Measurements from ENCODE around the gene TTC8.
"Not testable (repeated sequence)": the region's sequence is repeated elsewhere in the genome, so short reads cannot be mapped to it uniquely, and the experiment has no call there.

Gene TTC8

DNA sequence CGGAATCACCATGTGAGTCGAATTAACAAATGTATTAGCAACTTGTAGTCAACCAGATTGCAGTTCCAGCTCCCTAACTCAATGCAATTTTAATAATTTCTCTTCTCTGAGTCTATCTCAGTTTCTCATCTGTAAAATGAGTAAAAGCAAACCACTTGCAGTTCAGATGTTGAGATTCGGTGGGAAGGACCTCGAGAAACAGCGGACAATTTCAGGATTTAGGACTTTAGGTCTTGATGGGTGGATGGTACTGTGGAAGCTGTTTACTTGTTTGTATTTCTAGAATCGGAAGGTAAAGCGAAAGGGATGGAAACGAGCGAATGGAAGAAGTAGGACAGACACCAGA lies 510 bp upstream of the TTC8 start:
- in situ Hi-C loops (cut with HindIII; ENCODE audit: low sequenced_read_pairs) = no loop called here

DNA sequence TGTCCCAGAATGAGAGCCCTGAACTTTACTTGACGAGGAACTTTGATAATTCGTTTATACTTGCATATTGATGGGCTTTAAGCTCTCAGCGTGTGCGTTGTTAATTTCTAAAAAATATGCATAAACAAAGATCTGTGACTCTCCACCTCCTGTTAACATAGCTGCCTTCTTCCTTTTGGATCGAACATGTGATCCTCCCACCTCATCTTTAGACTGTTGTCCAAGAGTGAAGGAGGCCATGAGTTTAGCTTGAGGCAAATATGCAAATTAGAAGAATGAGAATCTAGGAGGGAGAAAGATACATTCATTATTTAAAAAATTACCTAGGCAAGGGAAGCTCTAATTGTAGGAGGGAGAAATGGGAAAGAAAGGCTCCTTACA lies 617 bp downstream of the TTC8 start:
- in situ Hi-C loops (cut with HindIII; ENCODE audit: low sequenced_read_pairs) = no loop called here

DNA sequence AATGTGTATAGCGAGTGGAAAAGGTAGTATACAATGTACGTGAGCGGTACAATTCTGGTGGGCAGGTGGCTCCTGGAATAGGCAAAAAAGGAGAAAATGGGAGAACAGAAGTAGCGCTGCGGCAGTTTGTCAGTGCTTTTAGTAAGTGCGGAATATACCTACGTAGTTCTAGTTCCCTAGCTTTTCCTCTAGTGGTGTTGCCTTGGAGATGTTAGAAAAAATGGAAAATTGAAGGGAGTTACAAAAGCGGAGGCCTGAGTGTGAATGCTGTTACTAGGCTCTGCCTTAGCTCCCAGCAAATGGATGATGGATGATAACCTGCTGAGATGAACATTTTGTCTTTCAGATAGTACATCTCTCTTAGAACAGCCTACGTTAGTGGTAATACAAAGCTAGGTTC lies 1.1 kb downstream of the TTC8 start:
- in situ Hi-C loops (cut with HindIII; ENCODE audit: low sequenced_read_pairs) = no loop called here

DNA sequence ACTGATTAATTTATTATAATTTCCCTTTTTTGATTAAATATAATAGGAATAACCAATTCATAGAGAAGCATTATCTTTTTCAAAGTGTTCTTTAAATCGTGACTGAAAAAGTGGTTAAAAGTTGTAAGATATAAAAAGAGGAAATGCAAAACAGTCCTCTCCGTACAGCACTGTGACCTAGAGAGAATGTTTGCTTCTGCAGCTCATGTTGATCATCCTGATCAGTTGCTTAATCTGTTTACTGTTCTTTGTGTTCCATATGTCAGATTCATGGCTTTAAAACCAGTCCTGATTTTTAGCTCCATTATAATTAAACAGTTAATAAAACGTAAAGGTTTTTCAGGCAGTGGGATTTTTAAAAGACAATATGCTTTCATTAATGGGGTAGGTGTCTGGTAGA lies 4.7 kb downstream of the TTC8 start:
- in situ Hi-C loops (cut with HindIII; ENCODE audit: low sequenced_read_pairs) = no loop called here

DNA sequence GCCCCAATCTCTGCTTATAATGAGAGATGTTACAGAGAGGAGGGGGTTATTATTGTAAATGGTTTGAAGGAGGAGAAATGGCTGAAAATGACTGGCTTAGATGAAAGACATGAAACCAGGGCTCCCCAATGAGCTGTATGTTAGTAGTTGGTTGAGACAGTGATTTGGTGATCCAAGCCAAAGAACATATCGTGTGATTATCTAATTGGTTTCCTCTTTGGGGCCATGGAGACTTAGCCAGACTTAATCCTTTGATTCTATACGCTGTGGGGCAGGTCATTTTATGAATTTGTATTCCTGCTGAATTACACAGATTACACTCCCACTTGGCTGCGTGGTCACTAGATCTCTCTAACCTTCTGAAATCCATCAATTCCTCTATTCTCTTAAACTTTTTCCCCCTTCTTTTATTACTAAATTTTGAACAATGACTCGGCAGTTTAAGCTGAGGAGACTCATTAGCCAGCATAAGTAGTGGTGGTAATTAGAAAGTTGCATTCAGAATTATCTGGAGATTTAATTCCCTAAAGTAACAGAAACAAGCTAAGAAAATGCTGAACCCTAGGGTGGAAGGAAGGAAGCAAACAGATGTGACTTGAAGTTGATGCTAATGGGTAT lies 5.3 kb downstream of the TTC8 start:
- in situ Hi-C loops (cut with HindIII; ENCODE audit: low sequenced_read_pairs) = no loop called here

DNA sequence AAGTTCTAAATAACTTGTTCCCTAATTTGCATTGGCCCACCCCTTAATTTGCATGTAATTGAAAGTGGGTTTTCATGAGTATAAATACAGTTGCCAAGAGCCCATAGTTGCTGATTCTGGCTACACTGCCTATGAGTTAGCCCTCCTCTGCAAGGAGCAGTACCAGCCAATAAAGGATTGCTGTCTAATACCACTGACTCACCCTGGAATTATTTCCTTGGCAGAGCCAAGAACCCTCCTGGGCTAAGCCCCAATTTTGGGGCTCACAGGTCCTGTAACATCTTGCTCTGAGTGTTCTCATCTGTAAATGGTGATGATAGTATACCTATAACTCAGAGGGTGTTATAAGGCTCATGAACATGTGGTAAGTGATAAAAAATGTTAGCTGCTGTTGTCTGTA lies 6.8 kb downstream of the TTC8 start:
- in situ Hi-C loops (cut with HindIII; ENCODE audit: low sequenced_read_pairs) = no loop called here

DNA sequence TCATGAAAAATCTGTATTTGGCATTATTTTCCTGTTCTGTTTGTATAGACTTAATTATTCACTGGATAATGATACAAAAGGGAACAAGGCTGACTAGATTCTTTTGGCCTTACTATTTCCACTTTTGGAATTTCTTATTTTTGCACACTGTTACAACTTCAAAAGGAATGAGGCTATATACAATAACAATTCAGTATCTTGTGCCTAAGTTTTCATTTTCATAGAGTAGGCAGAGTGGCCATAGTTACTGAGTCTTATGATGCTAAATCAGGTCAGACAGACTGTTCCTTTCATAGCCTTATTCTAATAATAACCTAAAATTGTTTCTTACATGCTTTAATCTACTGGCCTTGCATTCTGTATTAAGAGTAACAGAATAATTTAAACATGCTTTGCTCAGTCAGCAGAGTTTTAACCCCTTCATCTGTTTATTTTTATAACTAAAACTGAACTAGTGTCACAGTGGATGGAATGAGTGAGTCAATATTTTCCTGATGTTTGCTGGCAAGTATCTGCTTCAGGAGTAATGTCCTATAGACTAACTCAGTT lies 10.5 kb downstream of the TTC8 start:
- in situ Hi-C loops (cut with HindIII; ENCODE audit: low sequenced_read_pairs) = no loop called here

DNA sequence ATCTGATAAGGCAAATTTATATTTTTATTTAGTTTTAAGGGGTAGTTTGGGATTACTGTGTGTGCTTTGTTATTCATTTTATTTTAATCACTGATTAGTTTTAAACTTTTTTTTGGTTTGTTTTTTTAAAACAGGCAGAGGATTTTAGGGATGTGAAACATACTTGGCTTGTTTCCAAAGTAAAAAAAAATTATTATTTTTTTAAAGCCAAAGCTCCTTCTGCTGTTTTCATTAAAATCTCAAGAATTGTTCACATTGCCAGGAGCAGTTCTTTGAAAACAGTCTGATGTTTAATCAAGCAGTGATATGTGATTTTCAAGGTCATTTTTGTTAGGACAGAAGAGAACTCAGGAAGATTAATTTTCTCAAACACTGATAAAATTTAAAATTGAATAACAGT lies 11.2 kb downstream of the TTC8 start:
- in situ Hi-C loops (cut with HindIII; ENCODE audit: low sequenced_read_pairs) = no loop called here

DNA sequence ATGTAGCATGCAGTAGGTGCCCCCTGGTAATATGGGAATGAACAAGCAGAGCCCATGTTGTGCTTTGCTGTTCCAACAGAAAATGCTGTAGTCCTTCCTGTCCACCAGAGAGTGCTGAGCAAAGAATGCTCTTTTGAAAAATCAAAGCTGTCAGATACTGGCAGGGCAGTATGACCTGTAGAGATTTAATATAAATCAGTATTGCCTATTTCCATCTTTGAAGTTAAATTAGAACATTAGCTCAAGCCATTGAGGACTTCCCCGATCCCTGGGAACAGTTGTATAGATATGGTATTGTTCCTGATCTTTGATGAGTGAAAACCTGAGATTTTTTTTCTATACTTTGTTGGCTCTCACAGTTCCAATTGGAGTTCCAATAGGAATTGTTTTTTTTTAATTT lies 13.0 kb downstream of the TTC8 start:
- in situ Hi-C loops (cut with HindIII; ENCODE audit: low sequenced_read_pairs) = no loop called here

DNA sequence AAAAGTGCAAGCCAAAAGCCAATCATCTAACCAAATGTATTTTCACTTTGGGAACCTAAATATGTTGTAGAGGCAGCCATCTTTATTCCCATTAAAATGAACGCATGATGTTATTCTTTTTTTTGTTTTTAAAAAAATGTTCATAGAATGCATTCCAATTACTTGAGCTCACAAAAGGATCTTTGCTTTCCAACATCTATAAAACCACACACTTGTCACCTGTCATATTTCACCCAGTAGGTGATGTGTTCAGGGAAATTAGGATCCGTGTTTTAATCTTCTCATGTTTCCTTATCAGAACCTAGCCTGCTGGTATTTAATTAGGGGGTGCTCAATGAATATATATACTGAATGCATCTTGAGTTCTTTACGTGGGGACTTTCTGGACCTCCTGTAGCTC lies 13.6 kb downstream of the TTC8 start:
- in situ Hi-C loops (cut with HindIII; ENCODE audit: low sequenced_read_pairs) = no loop called here

DNA sequence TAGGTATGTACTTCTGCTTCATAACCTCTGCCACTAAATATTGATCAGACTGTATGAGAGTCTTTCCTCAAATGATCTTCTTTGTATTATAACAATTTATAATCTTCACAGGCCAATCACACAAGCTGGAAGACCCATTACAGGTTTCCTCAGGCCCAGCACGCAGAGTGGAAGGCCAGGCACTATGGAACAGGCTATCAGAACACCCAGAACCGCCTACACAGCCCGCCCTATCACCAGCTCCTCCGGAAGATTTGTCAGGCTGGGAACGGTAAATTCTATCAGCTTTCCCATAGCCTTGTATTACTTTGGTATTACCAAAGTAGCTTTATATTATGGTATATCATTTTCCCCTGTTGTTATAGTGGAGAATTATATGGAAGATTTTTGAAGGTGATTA lies 16.5 kb downstream of the TTC8 start:
- in situ Hi-C loops (cut with HindIII; ENCODE audit: low sequenced_read_pairs) = no loop called here

DNA sequence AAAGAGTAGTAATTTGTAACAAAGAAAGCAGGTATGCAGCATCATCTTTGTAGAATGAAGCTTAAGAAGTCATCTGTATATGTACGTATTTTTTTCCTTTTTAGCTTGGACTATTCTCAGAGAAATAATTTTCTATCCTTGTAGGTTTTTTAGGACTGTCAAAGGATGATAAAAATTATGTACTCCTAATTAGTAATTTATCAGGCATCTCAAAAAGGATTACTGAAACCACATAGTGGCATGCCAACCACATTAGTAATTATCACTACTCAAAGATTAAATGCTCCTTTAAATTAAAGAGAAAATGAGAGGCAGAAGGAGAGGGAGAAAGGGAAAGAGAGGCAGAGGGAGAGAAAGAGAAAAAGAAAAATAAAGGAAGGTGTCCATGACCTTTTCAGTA lies 17.3 kb downstream of the TTC8 start:
- in situ Hi-C loops (cut with HindIII; ENCODE audit: low sequenced_read_pairs) = no loop called here

DNA sequence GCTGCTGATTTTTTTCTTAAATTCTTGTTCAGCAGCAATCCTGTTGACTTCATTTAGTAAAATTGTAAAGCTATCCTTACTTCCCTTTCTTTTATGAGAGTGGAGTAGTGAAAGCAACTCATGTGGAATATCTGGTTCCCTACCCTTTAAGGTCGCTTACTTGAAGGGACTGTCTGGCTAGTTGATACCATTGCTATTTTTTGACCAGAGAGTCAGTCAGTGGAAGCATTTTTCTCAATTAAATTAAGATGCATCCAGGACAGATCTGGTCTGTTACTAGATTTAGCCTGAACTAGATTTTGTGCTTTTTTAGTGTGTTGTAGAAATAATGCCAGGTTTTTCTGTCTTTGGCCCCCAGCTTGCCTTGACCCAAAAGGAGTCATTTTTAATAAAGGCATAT lies 18.0 kb downstream of the TTC8 start:
- in situ Hi-C loops (cut with HindIII; ENCODE audit: low sequenced_read_pairs) = no loop called here

DNA sequence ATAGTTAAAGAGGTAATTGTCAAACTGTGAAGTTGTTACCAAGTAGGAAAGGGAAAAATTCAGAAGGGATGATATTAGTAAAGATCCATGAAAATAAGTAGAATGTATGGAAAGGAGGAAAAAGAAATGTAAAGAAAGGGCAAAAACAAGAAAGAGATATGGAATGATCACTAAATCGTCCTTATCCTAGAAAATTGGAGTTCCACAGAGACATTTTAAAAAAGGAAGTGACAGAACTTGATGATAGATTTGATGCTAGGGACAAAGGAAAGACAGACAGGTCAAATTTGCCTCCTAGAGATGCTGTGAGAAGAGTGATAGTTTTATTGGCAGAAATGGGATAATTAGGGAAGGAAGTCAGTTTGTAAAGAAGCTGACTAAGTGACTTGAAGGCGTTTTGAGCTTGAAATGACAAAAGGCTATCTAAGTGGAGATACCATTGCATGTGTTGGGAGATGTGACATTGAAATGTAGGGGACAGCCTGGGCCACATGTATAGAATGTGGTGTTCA lies 20.6 kb downstream of the TTC8 start:
- in situ Hi-C loops (cut with HindIII; ENCODE audit: low sequenced_read_pairs) = no loop called here

DNA sequence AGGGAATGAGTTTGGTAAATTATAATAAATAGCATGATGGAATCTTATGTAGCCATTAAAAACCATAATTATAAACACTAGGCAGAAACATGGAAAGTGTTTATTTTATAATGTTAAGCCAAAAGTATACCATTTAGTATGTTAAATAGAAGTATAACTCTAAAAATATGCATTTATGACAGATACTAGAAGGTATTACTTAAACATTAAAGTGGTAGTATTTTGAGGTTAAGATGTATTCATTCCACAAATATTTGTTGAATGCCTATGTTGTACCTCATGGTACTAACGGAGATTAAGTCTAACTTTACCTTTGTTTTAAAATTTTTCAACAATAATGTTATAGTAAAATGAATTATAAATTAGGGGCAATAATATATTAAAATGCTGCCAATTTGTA lies 24.1 kb downstream of the TTC8 start:
- in situ Hi-C loops (cut with HindIII; ENCODE audit: low sequenced_read_pairs) = no loop called here

DNA sequence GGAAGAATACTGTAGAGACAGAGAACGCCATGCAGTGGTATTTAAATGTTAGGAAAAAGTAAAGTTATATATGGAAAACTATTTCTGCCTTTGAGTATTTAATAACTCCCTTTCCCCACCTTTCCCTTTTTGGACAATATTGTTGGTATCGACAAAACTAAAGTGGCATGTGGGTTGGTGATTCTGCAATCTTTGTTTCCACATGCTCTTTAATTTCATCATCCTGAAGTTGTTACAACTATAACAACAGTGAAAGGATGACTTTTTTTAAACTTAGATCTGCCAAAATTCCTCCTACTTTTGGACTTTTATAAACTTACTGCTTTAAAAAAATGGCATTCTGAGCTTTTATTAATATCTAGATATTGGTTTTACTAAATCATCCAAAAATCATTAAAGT lies 25.3 kb downstream of the TTC8 start:
- in situ Hi-C loops (cut with HindIII; ENCODE audit: low sequenced_read_pairs) = no loop called here

DNA sequence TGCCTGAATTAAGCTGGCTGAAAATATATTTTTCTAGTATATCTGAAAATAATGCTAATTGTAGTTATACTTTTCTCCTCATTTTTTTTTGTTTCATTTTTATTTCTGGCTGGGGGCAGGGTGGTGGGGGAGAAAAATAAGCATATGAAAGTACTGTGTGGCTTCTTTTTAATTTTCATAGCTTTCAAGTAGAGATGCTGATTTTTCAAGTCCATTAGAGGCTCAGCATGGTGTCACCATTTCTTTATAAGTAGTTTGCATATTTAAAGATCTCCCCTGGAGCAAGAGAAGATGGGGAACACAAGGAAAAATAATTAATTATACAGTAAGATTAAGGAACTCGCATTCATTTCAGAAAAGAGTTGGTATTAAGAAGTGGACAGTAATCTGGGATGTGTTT lies 27.1 kb downstream of the TTC8 start:
- in situ Hi-C loops (cut with HindIII; ENCODE audit: low sequenced_read_pairs) = no loop called here

DNA sequence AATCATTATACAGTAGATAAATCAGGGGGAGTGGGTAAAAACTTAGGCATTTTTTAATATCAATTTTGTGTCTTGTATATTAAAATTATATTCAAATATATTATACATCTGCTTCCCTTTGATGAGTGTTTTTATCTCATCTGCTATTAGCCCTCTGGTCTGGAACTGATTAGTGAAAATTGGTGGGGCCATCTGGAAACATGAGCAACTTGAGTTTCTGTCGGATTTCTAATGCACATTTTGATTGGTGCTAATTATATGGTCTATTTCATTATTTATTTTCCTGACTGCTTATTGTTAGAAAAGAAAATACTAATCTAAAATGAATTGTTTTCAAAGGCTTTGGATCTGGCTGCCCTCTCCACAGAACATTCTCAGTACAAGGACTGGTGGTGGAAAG lies 28.2 kb downstream of the TTC8 start:
- in situ Hi-C loops (cut with HindIII; ENCODE audit: low sequenced_read_pairs) = no loop called here

DNA sequence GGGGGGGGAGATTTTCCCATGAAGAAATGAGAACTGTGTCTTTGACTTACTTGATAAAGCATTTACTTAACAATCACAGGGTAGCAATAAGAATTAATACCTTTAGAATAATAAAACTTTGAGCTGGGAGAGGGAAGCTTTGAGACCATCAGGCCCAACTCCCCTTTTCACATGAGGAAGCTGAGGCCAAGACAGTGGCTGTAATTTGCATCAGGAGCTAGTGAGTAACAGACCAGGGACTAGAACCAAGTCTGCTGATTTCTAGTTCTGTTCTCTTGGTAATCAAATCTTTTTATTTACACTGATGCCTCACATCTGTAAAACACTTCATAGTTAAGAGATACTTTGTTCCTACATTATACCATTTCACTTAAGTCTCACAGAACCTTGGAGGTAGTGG lies 28.7 kb downstream of the TTC8 start:
- in situ Hi-C loops (cut with HindIII; ENCODE audit: low sequenced_read_pairs) = no loop called here

DNA sequence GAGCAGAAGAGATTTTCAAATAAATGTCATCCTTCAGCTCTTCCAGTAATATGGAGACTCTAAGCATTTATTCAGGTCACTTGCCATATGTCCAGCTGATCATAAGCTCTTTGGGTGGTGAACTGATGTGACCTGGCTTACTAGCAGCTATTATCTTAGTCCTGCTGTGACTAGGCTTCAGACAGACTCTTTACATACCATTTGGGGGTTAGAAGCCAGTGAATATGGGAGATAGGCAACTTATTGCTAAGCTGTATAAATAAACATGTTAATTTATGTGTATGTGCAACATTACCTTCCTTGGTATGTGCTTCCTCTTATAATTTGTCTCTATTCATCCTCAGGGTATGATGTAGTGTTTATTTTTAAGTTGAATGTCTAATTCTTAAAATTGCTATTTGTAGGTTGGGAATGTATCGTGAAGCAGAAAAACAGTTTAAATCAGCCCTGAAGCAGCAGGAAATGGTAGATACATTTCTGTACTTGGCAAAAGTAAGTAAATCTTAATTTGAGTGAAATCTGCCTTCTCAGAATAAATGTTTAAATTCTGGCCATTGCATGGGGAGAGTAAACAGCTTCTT lies 32.4 kb downstream of the TTC8 start:
- in situ Hi-C loops (cut with HindIII; ENCODE audit: low sequenced_read_pairs) = no loop called here

DNA sequence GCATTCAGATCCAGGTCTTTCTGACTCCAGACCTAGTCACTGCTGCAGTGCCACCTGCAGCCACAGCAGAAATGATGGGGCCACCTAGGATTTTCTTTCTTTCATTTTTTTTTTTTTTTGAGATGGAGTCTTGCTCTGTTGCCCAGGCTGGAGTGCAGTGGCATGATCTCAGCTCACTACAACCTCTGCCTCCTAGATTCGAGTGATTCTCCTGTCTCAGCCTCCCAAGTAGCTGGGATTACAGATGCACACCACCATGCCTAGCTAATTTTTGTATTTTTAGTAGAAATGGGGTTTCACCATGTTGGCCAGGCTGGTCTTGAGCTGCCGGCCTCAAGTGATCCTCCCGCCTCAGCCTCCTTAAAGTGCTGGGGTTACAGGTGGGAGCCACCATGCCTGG lies 33.4 kb downstream of the TTC8 start:
- in situ Hi-C loops (cut with HindIII; ENCODE audit: low sequenced_read_pairs) = not testable (repeated sequence)

DNA sequence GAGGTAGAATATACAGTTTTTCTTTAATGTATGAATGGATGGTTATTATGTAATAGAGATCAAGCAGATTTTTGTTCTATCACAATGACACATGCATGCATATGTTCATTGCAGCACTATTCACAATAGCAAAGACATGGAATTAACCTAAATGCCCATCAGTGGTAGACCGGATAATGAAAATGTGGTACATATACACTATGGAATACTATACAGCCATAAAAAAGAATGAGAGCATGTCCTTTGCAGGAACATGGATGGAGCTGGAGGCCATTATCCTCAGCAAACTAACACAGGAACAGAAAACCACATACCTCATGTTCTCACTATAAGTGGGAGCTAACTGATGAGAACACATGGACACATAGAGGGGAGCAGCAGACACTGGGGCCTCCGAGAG lies 34.7 kb downstream of the TTC8 start:
- in situ Hi-C loops (cut with HindIII; ENCODE audit: low sequenced_read_pairs) = not testable (repeated sequence)

DNA sequence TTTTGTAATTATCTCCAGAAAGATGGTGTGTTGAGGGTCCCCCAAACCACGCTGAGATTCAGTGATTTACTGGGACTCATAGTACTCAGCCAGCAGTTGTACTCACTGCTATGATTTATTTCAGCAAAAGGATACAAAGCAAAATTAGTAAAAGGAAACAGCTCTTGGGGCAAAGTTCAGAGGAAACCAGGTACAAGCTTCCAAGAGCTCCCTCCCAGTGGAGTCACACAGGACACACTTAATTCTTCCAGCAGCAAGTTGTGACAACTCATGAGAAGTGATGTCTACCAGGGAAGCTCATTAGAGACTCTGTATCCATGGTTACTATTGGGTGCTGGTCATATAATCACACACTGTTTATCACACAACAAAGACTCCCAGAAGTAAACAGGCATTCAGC lies 38.7 kb downstream of the TTC8 start:
- in situ Hi-C loops (cut with HindIII; ENCODE audit: low sequenced_read_pairs) = no loop called here

Data from DLD1 (cell line).